ENCODE data around the gene CADM4. TPM values are rescaled to one million over a fixed set of nuclear protein-coding genes. Genes with fewer than 3 reads are reported as not detected.

CADM4 gene
- total and polyA plus RNA-seq, 2 experiments from 2014 or later: 16.6 to 22.7 TPM

DNA sequence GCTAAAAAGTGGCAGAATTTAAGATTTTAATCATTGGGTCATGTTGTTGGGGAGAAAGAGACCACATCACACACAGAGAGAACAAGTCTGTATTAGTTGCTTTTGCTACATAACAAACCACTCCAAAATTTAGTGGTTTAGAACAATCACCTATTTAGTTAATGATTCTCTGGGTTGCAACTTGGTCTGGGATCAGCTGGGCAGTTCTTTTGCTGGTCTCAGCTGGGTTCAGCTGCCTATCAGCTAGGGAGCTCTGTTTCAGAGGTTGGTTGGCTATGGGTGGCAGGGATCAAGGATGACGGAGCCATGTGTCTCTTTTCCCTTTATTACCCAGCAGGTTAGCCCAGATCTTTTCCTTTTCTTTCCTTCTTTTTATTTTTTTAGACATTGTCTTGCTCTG lies 55.2 kb downstream of the CADM4 start:
- TF ChIP-seq EZH2 (IDR thresholded peaks at IDR 0.05; ENCODE audit: borderline replicate concordance) (no peak), EZH2phosphoT487 (IDR thresholded peaks at IDR 0.05; ENCODE audit: low read depth, severe bottlenecking, unreplicated experiment) (no peak)
- Histone ChIP-seq H2AFZ (no peak overlapping the region), H3K9me3 (ENCODE audit: low read depth) (no peaks in the 10 kb centered on the region), H4K20me1 (ENCODE audit: insufficient read depth, poor library complexity, severe bottlenecking) (no peaks in the 10 kb centered on the region), H3K27me3 (no peaks in the 10 kb centered on the region), H3K36me3 (replicated peaks; ENCODE audit: insufficient read depth, low read depth) (no peaks in the 10 kb centered on the region), H3K79me2 (no peaks in the 10 kb centered on the region), H3K4me1 (ENCODE audit: insufficient read depth) (peaks cover 7% of the 10 kb centered on the region), H3K4me3 (no peak overlapping the region), H3K9me2 (replicated peaks; ENCODE audit: insufficient read depth) (no peaks in the 10 kb centered on the region), H3K27ac (peak overlapping the region; percentile 91), H3K4me2 (no peak overlapping the region)
- WGBS (ENCODE audit: low lambda C conversion rate, missing lambda C conversion rate): 100% methylated on average over 1 of the region's 1 CpG
- DNase-seq (ENCODE audit: low spot score): peak; percentile 22

DNA sequence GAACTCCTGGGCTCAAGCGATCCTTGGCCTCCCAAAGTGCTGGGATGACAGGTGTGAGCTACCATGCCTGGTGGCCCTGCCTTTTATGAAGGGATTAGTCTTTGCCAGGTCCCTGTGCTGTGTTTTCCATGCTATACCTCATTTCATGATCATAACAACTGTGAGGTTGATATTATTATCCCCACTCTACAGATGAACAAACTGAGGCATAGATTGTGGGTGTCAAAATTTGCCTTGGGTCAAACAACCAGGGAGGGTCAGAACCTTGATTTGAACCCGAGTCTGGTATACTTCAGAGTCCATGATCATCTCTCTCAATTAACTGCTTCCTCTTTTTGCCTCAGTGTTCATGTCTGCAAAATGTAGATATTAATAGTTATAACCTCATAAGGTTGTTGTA lies 57.2 kb downstream of the CADM4 start:
- Histone ChIP-seq H3K36me3 (replicated peaks; ENCODE audit: insufficient read depth, low read depth) (no peaks in the 10 kb centered on the region), H3K79me2 (no peaks in the 10 kb centered on the region), H3K27me3 (no peaks in the 10 kb centered on the region), H3K27ac (no peak overlapping the region), H4K20me1 (ENCODE audit: insufficient read depth, poor library complexity, severe bottlenecking) (no peaks in the 10 kb centered on the region), H3K4me1 (ENCODE audit: insufficient read depth) (peaks cover 7% of the 10 kb centered on the region), H3K4me2 (no peak overlapping the region), H3K4me3 (no peak overlapping the region), H2AFZ (no peak overlapping the region), H3K9me2 (replicated peaks; ENCODE audit: insufficient read depth) (no peaks in the 10 kb centered on the region), H3K9me3 (ENCODE audit: low read depth) (no peaks in the 10 kb centered on the region)
- TF ChIP-seq, protein P1, sequence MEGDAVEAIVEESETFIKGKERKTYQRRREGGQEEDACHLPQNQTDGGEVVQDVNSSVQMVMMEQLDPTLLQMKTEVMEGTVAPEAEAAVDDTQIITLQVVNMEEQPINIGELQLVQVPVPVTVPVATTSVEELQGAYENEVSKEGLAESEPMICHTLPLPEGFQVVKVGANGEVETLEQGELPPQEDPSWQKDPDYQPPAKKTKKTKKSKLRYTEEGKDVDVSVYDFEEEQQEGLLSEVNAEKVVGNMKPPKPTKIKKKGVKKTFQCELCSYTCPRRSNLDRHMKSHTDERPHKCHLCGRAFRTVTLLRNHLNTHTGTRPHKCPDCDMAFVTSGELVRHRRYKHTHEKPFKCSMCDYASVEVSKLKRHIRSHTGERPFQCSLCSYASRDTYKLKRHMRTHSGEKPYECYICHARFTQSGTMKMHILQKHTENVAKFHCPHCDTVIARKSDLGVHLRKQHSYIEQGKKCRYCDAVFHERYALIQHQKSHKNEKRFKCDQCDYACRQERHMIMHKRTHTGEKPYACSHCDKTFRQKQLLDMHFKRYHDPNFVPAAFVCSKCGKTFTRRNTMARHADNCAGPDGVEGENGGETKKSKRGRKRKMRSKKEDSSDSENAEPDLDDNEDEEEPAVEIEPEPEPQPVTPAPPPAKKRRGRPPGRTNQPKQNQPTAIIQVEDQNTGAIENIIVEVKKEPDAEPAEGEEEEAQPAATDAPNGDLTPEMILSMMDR (IDR thresholded peaks at IDR 0.05; ENCODE audit: poor library complexity): no peak
- TF ChIP-seq EZH2 (IDR thresholded peaks at IDR 0.05; ENCODE audit: borderline replicate concordance) (no peak), EZH2phosphoT487 (IDR thresholded peaks at IDR 0.05; ENCODE audit: low read depth, severe bottlenecking, unreplicated experiment) (no peak)
- WGBS (ENCODE audit: low lambda C conversion rate, missing lambda C conversion rate): 98% methylated on average over 2 of the region's 2 CpGs
- no peak for DNase-seq (ENCODE audit: low spot score)

DNA sequence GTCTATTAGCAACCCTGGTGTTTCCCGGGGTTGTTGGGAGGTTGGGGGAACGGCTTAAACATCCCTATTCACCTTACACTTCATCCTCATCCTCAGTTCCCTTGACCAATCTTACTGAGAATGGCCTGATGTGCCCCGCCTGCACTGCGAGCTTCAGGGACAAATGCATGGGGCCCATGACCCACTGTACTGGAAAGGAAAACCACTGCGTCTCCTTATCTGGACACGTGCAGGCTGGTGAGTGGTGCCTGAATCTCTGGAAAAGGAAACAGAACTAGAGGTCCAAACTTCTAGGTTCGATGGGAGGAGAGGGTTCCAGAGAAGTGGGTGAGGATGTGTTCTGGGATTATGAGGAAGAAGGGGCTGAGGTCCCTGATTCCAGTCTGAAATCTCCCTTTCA lies 58.2 kb downstream of the CADM4 start:
- WGBS (ENCODE audit: low lambda C conversion rate, missing lambda C conversion rate): 79% methylated on average over 7 of the region's 7 CpGs
- no peak overlapping the region for H3K4me3 ChIP-seq
- H3K4me2 ChIP-seq: peak overlapping the region; percentile 89
- H4K20me1 ChIP-seq (ENCODE audit: insufficient read depth, poor library complexity, severe bottlenecking): no peaks in the 10 kb centered on the region
- H3K9me3 ChIP-seq (ENCODE audit: low read depth): no peaks in the 10 kb centered on the region
- H3K27me3 ChIP-seq: no peaks in the 10 kb centered on the region
- TF ChIP-seq, protein P1 (IDR thresholded peaks at IDR 0.05; ENCODE audit: poor library complexity): no peak
- TF ChIP-seq EZH2 (IDR thresholded peaks at IDR 0.05; ENCODE audit: borderline replicate concordance) (no peak), EZH2phosphoT487 (IDR thresholded peaks at IDR 0.05; ENCODE audit: low read depth, severe bottlenecking, unreplicated experiment) (no peak)
- no peaks in the 10 kb centered on the region for H3K9me2 ChIP-seq (replicated peaks; ENCODE audit: insufficient read depth)
- no peaks in the 10 kb centered on the region for H3K79me2 ChIP-seq
- no peaks in the 10 kb centered on the region for H3K36me3 ChIP-seq (replicated peaks; ENCODE audit: insufficient read depth, low read depth)
- H2AFZ ChIP-seq: no peak overlapping the region
- no peak overlapping the region for H3K27ac ChIP-seq
- no peak for DNase-seq (ENCODE audit: low spot score)
- peaks cover 7% of the 10 kb centered on the region for H3K4me1 ChIP-seq (ENCODE audit: insufficient read depth)

DNA sequence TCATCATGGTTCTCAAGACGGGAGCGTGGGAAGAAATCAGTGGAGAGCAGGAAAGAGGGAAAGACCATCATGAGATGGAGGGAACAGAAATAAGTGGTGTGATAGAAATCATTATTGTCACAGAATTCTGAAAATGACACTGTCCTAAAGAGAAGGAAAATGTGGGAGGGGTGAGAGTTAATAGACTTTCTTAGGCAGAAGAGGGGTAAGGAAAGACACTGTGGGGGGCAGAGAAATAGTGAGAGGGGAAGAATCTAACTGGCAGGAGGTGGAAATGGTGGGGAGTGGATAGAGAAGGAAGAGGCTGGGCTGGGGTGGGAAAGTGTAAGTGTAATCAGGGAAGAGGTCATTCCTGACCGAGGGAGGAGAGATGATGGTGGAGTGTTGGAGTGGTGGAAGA lies 60.9 kb downstream of the CADM4 start:
- H3K9me2 ChIP-seq (replicated peaks; ENCODE audit: insufficient read depth): no peaks in the 10 kb centered on the region
- 91% methylated on average over 3 of the region's 3 CpGs for WGBS (ENCODE audit: low lambda C conversion rate, missing lambda C conversion rate)
- no peak for TF ChIP-seq EZH2phosphoT487 (IDR thresholded peaks at IDR 0.05; ENCODE audit: low read depth, severe bottlenecking, unreplicated experiment)
- TF ChIP-seq EZH2 (IDR thresholded peaks at IDR 0.05; ENCODE audit: borderline replicate concordance): no peak
- TF ChIP-seq, protein P1 (IDR thresholded peaks at IDR 0.05; ENCODE audit: poor library complexity): no peak

More for the DNA sequence above, 60.9 kb downstream of the CADM4 start:
- DNase-seq (ENCODE audit: low spot score): no peak
- Histone ChIP-seq H3K36me3 (replicated peaks; ENCODE audit: insufficient read depth, low read depth) (no peaks in the 10 kb centered on the region), H2AFZ (no peak overlapping the region), H3K27me3 (no peaks in the 10 kb centered on the region), H3K9me3 (ENCODE audit: low read depth) (no peaks in the 10 kb centered on the region), H4K20me1 (ENCODE audit: insufficient read depth, poor library complexity, severe bottlenecking) (no peaks in the 10 kb centered on the region), H3K4me3 (no peak overlapping the region), H3K4me1 (ENCODE audit: insufficient read depth) (peaks cover 15% of the 10 kb centered on the region), H3K79me2 (peaks cover 12% of the 10 kb centered on the region), H3K4me2 (no peak overlapping the region), H3K27ac (no peak overlapping the region)
